ENCODE data around the gene CNOT6.
"Not testable (repeated sequence)": the region's sequence is repeated elsewhere in the genome, so short reads cannot be mapped to it uniquely, and the experiment has no call there.

CNOT6 gene

DNA sequence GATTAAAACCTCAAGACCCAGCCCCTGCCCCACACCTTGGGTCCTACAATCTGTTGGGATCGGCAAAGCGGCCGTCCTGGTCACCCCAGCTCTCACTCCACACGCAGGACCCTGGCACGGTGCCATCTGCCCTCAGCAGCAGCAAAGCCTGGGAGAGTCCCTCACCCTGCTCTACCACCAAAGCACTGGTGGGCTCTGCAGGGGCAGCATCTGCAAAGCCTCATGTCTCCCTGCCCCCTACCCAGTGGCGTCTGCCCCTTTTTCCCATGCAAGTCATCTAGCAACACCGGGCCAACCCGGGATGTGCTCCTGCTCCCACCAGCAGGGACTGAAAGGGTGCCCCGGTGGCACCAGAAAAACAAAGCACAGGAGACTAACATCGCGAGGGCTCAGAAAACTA lies 19.6 kb upstream of the CNOT6 start:
- TF ChIP-seq, protein P1, sequence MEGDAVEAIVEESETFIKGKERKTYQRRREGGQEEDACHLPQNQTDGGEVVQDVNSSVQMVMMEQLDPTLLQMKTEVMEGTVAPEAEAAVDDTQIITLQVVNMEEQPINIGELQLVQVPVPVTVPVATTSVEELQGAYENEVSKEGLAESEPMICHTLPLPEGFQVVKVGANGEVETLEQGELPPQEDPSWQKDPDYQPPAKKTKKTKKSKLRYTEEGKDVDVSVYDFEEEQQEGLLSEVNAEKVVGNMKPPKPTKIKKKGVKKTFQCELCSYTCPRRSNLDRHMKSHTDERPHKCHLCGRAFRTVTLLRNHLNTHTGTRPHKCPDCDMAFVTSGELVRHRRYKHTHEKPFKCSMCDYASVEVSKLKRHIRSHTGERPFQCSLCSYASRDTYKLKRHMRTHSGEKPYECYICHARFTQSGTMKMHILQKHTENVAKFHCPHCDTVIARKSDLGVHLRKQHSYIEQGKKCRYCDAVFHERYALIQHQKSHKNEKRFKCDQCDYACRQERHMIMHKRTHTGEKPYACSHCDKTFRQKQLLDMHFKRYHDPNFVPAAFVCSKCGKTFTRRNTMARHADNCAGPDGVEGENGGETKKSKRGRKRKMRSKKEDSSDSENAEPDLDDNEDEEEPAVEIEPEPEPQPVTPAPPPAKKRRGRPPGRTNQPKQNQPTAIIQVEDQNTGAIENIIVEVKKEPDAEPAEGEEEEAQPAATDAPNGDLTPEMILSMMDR (IDR thresholded peaks at IDR 0.05; ENCODE audit: low read depth, low read length), result no peak
- no peak for DNase-seq (ENCODE audit: extremely low read depth, low read depth)

DNA sequence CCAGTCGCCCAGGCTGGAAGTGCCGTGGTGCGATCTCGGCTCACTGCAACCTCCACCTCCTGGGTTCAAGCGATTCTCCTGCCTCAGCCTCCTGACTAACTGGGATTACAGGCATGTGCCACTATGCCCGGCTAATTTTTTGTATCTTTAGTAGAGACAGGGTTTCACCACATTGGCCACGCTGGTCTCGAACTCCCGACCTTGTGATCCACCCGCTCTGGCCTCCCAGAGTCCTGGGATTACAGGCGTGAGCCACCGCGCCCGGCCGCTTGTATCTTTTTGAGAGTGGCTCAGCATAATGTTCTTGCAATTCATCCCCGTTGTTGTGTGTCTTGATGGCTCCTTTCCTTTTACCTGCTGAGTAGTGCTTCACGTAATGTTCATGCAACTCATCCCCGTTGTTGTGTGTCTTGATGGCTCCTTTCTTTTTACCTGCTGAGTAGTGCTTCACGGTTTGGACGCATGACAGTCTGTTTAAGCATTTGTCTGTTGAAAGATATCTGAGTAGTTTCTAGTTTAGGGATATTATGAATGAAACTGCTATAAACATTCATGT lies 18.1 kb upstream of the CNOT6 start:
- not testable (repeated sequence) for DNase-seq (ENCODE audit: extremely low read depth, low read depth)

DNA sequence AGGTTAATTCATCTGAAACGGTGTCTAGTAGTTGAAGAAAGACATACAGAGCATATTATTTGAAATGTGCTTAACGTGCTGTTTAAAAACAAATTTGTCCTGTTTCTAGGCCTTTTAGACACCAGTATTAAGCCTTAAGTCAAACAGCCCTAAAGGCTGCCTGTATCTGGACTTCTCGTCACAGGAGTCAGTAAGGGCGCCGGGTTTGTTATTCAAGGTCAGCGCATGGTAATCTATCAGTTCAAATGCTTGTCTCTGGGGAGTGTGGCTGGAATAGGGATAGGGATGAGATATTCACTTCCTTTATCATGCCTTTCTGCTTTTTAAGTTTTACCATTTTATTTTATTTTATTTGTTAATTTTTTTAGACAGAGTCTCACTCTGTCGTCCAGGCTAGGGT lies 9.4 kb upstream of the CNOT6 start:
- DNase-seq (ENCODE audit: extremely low read depth, low read depth), result no peak
- TF ChIP-seq, protein P1 (IDR thresholded peaks at IDR 0.05; ENCODE audit: low read depth, low read length), result no peak

DNA sequence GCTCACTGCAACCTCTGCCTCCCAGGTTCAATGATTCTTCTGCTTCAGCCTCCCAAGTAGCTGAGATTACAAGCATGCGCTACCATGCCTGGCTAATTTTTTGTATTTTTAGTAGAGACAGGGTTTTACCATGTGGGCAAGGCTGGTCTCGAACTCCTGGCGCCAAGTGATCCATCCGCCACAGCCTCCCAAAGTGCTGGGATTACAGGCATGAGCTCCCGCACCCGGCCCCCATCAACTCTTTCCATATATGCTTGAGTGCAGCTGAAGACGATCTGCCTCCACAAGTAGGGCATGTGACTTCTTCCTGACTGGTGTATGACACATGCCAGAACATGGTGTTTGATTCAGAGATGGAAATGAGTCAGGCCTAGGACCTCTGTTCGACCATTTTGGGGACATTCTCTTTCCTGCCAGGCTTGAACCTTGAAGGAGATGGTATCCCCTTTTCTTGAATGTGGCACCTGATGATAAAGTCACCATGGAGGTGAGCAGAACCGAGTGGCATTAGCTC lies 7.5 kb upstream of the CNOT6 start:
- TF ChIP-seq, protein P1 (IDR thresholded peaks at IDR 0.05; ENCODE audit: low read depth, low read length), result no peak
- DNase-seq (ENCODE audit: extremely low read depth, low read depth), result no peak

DNA sequence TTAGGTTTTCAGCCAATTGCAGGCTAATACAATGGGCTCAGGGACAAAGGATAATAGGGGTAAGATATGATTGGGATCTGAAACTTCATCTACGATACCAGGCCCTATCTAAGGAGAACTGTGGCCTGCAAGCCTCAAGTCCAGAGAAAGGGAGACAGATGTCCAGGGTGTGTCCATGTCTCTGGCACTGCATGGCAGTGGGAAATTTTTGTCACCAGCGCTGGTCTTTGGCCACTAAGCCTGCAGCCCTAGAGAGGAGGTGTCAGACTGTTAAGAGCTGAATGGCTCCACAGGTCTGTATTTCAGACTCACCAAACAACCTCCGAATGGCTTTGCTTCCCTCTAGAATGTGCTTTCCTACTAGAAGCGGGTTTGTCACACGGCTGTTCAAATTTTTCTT lies 6.6 kb upstream of the CNOT6 start:
- DNase-seq (ENCODE audit: extremely low read depth, low read depth), result no peak
- TF ChIP-seq, protein P1 (IDR thresholded peaks at IDR 0.05; ENCODE audit: low read depth, low read length), result no peak

DNA sequence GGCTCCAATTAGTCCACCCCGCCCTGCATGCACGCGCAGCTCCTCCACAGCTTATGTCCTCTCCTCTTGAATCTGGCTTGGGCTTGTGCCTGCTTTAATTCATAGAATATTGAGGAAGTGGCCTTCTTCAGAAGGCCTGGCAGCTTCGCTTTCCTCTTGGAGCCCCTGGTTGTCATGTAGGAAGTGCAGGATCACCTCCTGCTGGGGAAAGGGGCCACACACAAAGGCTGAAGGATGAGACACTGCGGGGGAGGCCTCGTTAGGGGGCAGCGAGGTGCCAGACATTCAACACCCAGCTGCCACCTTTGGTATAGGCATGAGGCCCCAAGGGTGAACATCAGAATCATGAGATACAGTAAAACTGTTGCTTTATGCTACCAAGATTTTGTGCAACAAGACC lies 2.7 kb upstream of the CNOT6 start:
- TF ChIP-seq, protein P1 (IDR thresholded peaks at IDR 0.05; ENCODE audit: low read depth, low read length), result no peak
- no peak for DNase-seq (ENCODE audit: extremely low read depth, low read depth)

DNA sequence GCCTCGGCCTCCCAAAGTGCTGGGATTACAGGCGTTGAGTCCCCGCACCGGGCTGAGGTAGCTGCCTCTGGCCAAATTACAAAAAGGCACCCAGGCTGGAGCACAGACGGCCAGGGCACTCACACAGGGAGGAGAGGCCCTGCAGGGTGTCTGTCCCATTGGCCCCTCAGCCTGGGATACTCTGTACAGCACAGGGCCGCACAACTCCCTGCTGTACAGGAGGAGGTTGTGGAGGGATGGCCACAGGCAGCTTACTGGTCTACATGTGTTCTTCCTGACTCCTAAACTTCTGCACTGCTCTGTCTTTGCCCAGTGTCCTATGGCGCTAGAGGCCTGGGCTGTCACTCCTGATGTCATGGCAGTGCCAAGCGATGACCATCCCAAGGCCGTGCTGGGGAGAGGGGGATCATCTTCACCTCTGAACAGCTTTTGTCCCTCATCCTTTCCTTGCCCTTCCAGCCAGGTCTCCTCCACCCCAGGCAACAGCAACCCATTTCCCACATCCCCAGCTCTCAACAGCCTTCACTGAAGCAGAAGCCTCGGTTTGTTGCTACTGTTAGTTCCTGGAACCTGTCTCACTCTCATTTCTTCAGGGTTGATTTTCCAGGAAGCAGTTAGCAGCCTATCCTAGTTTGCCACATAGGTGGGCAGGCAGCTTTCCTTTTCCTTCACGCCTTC lies 1.8 kb upstream of the CNOT6 start:
- TF ChIP-seq, protein P1 (IDR thresholded peaks at IDR 0.05; ENCODE audit: low read depth, low read length), result no peak
- DNase-seq (ENCODE audit: extremely low read depth, low read depth), result no peak
